ENCODE results near the gene MMRN2.

DNA sequence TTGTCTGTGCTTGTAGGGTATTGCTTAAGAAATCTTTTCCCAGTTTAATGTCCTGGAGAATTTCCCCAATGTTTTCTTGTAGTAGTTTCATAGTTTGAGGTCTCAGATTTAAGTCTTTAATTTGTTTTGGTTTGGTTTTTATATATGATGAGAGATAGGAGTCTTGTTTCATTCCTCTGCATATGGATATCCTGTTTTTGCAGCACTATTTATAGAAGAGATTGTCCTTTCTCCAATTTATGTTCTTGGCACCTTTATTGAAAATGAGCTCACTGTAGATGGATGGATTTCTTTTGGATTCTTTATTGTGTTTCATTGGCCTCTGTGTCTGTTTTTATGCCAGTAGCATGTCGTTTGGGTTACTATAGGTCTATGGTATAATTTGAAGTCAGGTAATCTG, 31.1 kb upstream of the MMRN2 start:
- TF ChIP-seq TOX (CRISPR knock-in tag; IDR thresholded peaks at IDR 0.05; ENCODE audit: borderline replicate concordance) (no peak), ARNTL (CRISPR knock-in tag; IDR thresholded peaks at IDR 0.05; ENCODE audit: borderline replicate concordance, low read depth) (no peak), GLIS3 (CRISPR knock-in tag; IDR thresholded peaks at IDR 0.05) (no peak), ZNF70 (CRISPR knock-in tag; IDR thresholded peaks at IDR 0.05) (no peak), ZFP3 (CRISPR knock-in tag; IDR thresholded peaks at IDR 0.05) (no peak), ISL1 (CRISPR knock-in tag; IDR thresholded peaks at IDR 0.05) (no peak), RARB (CRISPR knock-in tag; IDR thresholded peaks at IDR 0.05) (no peak), SNAI2 (CRISPR knock-in tag; IDR thresholded peaks at IDR 0.05) (no peak)
- TF ChIP-seq, protein P1, sequence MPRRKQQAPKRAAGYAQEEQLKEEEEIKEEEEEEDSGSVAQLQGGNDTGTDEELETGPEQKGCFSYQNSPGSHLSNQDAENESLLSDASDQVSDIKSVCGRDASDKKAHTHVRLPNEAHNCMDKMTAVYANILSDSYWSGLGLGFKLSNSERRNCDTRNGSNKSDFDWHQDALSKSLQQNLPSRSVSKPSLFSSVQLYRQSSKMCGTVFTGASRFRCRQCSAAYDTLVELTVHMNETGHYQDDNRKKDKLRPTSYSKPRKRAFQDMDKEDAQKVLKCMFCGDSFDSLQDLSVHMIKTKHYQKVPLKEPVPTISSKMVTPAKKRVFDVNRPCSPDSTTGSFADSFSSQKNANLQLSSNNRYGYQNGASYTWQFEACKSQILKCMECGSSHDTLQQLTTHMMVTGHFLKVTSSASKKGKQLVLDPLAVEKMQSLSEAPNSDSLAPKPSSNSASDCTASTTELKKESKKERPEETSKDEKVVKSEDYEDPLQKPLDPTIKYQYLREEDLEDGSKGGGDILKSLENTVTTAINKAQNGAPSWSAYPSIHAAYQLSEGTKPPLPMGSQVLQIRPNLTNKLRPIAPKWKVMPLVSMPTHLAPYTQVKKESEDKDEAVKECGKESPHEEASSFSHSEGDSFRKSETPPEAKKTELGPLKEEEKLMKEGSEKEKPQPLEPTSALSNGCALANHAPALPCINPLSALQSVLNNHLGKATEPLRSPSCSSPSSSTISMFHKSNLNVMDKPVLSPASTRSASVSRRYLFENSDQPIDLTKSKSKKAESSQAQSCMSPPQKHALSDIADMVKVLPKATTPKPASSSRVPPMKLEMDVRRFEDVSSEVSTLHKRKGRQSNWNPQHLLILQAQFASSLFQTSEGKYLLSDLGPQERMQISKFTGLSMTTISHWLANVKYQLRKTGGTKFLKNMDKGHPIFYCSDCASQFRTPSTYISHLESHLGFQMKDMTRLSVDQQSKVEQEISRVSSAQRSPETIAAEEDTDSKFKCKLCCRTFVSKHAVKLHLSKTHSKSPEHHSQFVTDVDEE (CRISPR knock-in tag; IDR thresholded peaks at IDR 0.05): no peak
- TF ChIP-seq, protein P2, sequence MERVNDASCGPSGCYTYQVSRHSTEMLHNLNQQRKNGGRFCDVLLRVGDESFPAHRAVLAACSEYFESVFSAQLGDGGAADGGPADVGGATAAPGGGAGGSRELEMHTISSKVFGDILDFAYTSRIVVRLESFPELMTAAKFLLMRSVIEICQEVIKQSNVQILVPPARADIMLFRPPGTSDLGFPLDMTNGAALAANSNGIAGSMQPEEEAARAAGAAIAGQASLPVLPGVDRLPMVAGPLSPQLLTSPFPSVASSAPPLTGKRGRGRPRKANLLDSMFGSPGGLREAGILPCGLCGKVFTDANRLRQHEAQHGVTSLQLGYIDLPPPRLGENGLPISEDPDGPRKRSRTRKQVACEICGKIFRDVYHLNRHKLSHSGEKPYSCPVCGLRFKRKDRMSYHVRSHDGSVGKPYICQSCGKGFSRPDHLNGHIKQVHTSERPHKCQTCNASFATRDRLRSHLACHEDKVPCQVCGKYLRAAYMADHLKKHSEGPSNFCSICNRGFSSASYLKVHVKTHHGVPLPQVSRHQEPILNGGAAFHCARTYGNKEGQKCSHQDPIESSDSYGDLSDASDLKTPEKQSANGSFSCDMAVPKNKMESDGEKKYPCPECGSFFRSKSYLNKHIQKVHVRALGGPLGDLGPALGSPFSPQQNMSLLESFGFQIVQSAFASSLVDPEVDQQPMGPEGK (CRISPR knock-in tag; IDR thresholded peaks at IDR 0.05; ENCODE audit: borderline replicate concordance): no peak
- TF ChIP-seq, protein P3, sequence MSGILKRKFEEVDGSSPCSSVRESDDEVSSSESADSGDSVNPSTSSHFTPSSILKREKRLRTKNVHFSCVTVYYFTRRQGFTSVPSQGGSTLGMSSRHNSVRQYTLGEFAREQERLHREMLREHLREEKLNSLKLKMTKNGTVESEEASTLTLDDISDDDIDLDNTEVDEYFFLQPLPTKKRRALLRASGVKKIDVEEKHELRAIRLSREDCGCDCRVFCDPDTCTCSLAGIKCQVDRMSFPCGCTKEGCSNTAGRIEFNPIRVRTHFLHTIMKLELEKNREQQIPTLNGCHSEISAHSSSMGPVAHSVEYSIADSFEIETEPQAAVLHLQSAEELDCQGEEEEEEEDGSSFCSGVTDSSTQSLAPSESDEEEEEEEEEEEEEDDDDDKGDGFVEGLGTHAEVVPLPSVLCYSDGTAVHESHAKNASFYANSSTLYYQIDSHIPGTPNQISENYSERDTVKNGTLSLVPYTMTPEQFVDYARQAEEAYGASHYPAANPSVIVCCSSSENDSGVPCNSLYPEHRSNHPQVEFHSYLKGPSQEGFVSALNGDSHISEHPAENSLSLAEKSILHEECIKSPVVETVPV (CRISPR knock-in tag; IDR thresholded peaks at IDR 0.05): no peak

All from SK-N-SH treated with all-trans-retinoic acid at 6 μM for 48 hours (cell line).